Measurements from ENCODE around the gene PPT2.

DNA sequence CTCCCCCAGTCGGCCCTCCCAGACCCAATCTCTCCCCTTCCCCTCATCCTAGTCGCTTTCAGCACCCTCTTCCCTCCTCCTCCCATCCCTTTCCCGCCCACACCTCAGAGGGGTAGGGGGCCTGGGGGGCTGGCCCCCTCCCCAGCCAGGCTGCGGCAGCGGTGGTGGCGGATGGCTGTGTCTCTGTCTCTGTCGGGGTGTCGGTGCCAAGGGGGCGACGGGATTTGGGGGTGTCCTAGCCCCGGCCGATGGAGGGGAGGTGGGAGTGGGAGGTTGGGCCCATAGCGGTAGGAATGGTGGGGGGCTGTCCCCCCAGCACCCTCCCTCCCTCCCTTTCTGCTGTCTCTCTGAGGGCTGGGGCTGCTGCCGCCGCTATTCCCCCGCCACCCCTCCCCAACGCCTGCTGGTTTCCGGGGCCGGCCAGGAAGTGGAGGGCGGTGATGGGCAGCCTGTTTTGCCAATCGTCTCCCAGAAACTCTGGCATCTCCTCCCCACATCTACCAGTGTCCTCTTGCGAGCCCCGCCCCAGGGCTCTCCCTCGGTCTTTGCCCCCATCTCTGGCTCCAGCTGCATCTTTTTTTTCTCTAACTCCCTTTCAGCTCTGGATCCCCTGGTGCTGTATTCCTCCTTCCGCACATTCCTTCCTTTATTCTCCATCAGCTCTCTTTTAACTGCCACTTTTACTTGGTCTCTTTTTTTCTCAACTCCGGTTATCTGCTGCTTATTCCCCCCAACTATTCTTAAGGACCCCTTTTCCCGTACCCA is 22.0 kb downstream of the PPT2 start, which contains the start of gene AGPAT1:
- TF ChIP-seq, protein P1, sequence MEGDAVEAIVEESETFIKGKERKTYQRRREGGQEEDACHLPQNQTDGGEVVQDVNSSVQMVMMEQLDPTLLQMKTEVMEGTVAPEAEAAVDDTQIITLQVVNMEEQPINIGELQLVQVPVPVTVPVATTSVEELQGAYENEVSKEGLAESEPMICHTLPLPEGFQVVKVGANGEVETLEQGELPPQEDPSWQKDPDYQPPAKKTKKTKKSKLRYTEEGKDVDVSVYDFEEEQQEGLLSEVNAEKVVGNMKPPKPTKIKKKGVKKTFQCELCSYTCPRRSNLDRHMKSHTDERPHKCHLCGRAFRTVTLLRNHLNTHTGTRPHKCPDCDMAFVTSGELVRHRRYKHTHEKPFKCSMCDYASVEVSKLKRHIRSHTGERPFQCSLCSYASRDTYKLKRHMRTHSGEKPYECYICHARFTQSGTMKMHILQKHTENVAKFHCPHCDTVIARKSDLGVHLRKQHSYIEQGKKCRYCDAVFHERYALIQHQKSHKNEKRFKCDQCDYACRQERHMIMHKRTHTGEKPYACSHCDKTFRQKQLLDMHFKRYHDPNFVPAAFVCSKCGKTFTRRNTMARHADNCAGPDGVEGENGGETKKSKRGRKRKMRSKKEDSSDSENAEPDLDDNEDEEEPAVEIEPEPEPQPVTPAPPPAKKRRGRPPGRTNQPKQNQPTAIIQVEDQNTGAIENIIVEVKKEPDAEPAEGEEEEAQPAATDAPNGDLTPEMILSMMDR (conservative IDR thresholded peaks at IDR 0.05 in 1 of 2, IDR thresholded peaks at IDR 0.05 in 1 of 2; ENCODE audit: low read depth in 1 of 2, low read length in 2 of 2), result no peak
- no peak for TF ChIP-seq EZH2 (IDR thresholded peaks at IDR 0.05; ENCODE audit: low read length, missing control alignments)

Measured in fibroblast of lung (primary cell).